8988T (cell line): ENCODE data around the gene PCDHGA1.
A peak's percentile ranks its signal among the peaks of the same experiment; 100 is the strongest.
"Not testable (repeated sequence)": the region's sequence is repeated elsewhere in the genome, so short reads cannot be mapped to it uniquely, and the experiment has no call there.

Experiments used
- DNase-seq: peaks from one replicate; pipeline ENCODE4 v3.0.0; 2011

Gene PCDHGA1

DNA sequence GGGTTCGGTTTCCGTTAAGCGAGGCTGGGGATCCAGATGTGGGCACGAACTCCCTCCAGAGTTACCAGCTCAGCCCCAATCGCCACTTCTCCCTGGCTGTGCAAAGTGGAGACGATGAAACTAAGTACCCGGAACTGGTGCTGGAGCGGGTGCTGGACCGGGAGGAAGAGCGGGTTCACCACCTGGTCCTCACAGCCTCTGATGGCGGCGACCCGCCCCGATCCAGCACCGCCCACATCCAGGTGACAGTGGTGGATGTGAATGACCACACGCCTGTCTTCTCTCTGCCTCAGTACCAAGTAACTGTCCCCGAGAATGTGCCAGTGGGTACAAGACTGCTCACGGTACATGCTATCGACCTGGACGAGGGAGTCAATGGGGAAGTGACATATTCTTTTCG lies 53.0 kb downstream of the PCDHGA1 start:
- DNase-seq, result no peak

DNA sequence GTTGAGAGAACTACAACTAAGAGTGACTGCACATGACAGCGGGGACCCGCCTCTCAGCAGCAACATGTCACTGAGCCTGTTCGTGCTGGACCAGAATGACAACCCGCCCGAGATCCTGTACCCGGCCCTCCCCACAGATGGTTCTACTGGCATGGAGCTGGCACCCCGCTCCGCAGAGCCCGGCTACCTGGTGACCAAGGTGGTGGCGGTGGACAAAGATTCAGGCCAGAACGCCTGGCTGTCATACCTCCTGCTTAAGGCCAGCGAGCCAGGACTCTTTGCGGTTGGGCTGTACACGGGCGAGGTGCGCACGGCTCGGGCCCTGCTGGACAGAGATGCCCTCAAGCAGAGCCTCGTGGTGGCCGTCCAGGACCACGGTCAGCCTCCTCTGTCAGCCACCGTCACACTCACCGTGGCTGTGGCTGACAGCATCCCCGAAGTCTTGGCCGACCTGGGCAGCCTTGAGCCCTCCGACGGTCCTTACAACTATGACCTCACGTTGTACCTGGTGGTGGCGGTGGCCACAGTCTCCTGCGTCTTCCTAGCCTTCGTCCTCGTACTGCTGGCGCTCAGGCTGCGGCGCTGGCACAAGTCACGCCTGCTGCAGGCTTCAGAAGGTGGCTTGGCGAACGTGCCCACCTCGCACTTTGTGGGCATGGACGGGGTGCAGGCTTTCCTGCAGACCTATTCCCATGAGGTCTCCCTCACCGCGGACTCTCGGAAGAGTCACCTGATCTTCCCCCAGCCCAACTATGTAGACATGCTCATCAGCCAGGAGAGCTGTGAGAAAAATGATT lies 54.4 kb downstream of the PCDHGA1 start:
- DNase-seq, result no peak

DNA sequence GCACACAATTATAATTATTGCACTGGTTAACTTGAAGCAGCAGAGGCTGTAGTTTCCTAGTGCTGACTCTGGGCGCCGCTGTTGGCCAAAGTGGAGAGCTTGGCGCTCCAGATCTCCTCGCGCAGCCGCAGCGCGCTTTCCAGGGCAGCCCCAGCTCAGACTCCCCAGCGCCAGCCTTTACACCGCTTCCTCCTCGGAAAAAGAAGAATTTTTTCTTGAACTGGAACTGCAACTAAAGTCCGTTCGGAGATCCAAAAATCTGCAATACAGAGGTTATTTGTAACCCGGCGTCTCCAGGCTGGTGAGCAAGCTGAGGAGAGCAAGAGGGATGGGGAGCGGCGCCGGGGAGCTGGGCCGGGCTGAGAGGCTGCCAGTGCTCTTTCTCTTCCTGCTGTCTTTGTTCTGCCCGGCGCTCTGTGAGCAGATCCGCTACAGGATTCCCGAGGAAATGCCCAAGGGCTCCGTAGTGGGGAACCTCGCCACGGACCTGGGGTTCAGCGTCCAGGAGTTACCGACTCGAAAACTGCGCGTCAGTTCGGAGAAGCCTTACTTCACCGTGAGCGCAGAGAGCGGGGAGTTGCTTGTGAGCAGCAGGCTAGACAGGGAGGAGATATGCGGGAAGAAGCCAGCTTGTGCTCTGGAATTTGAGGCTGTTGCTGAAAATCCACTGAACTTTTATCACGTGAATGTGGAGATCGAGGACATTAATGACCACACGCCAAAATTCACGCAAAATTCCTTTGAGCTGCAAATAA lies 57.4 kb downstream of the PCDHGA1 start, which contains the start of gene PCDHGB4:
Gene PCDHGB4, plus strand, starts transcription at position 142 of the 755 bp plus-strand sequence. Its CDS starts 187 bp downstream, at position 329.
- not testable (repeated sequence) for DNase-seq

DNA sequence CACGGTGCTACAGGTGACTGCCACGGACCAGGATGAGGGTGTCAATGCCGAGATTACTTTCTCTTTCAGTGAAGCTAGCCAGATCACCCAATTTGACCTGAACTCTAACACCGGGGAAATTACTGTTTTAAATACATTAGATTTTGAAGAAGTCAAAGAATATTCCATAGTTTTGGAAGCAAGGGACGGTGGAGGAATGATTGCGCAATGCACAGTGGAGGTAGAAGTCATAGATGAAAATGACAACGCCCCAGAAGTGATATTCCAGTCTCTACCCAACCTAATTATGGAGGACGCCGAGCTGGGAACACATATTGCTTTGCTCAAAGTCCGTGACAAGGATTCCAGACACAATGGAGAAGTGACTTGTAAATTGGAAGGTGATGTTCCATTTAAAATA lies 58.3 kb downstream of the PCDHGA1 start:
- DNase-seq, result no peak

DNA sequence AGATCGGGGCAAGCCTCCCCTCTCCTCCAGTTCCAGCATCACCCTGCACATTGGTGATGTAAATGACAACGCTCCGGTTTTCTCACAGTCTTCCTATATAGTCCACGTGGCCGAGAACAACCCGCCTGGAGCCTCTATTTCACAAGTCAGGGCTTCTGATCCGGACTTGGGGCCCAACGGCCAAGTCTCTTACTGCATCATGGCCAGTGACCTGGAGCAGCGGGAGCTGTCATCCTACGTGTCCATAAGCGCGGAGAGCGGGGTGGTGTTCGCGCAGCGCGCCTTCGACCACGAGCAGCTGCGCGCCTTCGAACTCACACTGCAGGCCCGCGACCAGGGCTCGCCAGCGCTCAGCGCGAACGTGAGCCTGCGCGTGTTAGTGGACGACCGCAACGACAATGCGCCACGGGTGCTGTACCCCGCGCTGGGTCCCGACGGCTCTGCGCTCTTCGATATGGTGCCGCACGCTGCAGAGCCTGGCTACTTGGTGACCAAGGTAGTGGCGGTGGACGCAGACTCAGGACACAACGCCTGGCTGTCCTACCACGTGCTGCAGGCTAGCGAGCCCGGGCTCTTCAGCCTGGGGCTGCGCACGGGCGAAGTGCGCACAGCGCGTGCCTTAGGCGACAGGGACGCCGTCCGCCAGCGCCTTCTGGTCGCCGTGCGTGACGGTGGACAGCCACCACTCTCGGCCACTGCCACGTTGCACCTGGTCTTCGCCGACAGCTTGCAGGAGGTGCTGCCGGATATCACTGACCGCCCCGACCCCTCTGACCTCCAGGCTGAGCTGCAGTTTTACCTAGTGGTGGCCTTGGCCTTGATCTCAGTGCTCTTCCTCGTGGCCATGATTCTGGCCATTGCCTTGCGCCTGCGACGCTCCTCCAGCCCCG lies 59.1 kb downstream of the PCDHGA1 start:
- no peak for DNase-seq

DNA sequence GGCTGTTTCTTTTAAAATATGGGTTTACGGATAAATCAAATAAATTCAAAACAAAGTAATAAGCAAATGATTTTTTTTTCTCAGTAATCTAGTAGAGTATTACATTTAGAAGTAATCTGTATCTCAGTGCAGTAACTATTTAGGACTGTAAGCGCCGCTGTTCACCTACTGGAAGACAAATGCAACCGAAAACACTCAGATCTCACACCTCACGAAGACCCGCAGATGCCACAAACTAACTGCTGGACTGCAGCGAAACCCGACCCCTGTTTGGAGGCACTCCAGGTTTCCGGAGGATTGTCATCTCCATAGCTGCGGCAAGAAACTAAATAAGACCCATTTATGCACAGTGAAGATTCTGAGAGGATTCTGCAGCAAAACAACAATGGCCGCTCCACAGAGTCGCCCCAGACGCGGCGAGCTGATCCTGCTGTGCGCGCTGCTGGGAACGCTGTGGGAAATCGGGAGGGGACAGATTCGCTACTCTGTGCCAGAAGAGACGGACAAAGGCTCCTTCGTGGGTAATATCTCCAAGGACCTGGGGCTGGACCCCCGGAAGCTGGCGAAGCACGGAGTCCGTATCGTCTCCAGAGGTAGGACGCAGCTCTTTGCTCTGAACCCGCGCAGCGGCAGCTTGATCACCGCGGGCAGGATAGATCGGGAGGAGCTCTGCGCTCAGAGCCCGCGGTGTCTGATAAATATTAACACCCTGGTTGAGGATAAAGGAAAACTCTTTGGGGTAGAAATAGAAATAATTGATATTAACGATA lies 62.3 kb downstream of the PCDHGA1 start, which contains the start of gene PCDHGA8:
Gene PCDHGA8, plus strand, starts transcription at position 205 of the 770 bp plus-strand sequence. Its CDS starts 181 bp downstream, at position 386.
- no peak for DNase-seq

DNA sequence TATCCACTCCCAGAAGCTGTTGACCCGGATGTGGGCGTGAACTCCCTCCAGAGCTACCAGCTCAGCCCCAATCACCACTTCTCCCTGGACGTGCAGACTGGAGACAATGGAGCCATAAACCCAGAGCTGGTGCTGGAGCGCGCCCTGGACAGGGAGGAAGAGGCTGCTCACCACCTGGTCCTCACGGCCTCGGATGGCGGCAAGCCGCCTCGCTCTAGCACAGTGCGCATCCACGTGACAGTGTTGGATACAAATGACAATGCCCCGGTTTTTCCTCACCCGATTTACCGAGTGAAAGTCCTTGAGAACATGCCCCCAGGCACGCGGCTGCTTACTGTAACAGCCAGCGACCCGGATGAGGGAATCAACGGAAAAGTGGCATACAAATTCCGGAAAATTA lies 63.0 kb downstream of the PCDHGA1 start:
- DNase-seq, result no peak

DNA sequence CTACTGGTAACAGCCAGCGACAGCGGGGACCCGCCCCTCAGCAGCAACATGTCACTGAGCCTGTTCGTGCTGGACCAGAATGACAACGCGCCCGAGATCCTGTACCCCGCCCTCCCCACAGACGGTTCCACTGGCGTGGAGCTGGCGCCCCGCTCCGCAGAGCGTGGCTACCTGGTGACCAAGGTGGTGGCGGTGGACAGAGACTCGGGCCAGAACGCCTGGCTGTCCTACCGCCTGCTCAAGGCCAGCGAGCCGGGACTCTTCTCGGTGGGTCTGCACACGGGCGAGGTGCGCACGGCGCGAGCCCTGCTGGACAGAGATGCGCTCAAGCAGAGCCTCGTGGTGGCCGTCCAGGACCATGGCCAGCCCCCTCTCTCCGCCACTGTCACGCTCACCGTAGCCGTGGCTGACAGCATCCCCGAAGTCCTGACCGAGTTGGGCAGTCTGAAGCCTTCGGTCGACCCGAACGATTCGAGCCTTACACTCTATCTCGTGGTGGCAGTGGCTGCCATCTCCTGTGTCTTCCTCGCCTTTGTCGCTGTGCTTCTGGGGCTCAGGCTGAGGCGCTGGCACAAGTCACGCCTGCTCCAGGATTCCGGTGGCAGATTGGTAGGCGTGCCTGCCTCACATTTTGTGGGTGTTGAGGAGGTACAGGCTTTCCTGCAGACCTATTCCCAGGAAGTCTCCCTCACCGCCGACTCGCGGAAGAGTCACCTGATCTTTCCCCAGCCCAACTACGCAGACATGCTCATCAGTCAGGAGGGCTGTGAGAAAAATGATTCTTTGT lies 64.3 kb downstream of the PCDHGA1 start:
- not testable (repeated sequence) for DNase-seq

DNA sequence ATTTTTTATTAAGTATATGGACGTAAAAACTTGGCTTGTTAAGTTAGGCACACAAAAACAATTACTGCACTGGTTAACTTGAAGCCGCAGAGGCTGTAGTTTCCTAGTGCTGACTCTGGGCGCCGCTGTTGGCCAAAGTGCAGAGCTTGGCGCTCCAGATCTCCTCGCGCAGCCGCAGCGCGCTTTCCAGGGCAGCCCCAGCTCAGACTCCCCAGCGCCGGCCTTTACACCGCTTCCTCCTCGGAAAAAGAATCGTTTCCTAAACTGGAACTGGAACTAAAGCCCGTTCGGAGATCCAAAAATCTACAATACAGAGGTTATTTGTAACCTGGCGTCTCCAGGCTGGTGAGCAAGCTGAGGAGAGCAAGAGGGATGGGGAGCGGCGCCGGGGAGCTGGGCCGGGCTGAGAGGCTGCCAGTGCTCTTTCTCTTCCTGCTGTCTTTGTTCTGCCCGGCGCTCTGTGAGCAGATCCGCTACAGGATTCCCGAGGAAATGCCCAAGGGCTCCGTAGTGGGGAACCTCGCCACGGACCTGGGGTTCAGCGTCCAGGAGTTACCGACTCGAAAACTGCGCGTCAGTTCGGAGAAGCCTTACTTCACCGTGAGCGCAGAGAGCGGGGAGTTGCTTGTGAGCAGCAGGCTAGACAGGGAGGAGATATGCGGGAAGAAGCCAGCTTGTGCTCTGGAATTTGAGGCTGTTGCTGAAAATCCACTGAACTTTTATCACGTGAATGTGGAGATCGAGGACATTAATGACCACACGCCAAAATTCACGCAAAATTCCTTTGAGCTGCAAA lies 67.6 kb downstream of the PCDHGA1 start, which contains the start of gene PCDHGB5:
Gene PCDHGB5, plus strand, starts transcription at position 192 of the 796 bp plus-strand sequence. Its CDS starts 181 bp downstream, at position 373.
- not testable (repeated sequence) for DNase-seq

DNA sequence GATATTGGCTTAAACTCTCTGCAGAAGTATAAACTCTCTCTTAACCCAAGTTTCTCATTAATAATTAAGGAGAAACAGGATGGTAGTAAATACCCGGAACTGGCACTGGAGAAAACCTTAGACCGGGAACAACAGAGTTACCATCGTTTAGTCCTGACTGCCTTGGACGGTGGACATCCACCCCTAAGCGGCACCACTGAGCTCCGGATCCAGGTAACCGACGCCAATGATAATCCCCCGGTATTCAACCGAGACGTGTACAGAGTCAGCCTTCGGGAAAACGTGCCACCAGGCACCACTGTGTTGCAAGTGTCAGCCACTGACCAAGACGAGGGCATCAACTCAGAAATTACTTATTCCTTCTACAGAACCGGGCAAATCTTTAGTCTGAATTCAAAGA lies 68.3 kb downstream of the PCDHGA1 start:
- no peak for DNase-seq

DNA sequence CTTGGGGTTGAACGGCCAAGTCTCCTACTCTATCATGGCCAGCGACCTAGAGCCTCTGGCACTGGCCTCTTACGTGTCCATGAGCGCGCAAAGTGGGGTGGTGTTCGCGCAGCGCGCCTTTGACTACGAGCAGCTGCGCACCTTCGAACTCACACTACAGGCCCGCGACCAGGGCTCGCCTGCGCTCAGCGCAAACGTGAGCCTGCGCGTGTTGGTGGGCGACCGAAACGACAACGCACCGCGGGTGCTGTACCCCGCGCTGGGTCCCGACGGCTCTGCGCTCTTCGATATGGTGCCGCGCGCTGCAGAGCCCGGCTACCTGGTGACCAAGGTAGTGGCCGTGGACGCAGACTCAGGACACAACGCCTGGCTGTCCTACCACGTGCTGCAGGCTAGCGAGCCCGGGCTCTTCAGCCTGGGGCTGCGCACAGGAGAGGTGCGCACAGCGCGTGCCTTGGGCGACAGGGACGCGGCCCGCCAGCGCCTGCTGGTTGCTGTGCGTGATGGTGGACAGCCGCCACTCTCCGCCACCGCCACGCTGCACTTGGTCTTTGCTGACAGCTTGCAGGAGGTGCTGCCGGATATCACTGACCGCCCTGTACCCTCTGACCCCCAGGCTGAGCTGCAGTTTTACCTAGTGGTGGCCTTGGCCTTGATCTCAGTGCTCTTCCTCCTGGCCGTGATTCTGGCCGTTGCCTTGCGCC lies 69.4 kb downstream of the PCDHGA1 start:
- DNase-seq, result no peak

DNA sequence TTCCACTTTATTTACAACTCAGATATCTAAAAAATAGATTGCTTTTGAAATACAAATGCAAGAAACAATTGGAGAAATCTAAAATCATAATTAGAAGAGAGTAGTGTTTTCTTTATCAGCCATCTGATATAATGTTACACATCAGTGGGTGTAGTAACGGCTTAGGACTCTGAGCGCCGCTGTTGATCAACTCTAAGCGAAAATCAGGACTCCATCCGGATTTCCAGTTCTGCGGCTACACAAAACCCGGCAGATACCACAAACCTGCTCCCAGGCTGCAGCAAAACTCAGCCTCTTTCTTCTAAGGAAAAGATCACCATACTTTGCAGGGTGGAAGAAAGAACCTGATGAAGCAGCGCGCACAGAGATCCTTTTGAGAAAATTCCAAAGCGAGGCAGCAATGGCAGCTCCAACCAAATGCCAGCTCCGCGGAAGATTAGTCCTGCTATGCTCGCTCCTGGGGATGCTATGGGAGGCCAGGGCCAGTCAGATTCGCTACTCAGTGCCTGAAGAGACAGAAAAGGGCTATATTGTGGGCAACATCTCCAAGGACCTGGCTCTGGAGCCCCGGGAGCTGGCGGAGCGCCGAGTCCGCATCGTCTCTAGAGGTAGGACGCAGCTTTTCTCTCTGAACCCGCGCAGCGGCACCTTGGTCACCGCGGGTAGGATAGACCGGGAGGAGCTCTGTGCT lies 72.4 kb downstream of the PCDHGA1 start, which contains the start of gene PCDHGA9:
Gene PCDHGA9, plus strand, starts transcription at position 226 of the 691 bp plus-strand sequence. Its CDS starts 175 bp downstream, at position 401.
- peak; percentile 49 for DNase-seq

DNA sequence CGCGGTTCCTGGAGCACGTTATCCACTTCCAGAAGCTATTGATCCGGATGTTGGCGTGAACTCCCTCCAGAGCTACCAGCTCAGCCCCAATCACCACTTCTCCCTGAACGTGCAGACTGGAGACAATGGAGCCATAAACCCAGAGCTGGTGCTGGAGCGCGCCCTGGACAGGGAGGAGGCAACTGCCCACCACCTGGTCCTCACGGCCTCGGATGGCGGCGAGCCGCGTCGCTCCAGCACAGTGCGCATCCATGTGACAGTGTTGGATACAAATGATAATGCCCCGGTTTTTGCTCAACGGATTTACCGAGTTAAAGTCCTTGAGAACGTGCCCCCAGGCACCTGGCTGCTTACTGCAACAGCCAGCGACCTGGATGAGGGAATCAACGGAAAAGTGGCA lies 73.1 kb downstream of the PCDHGA1 start:
- DNase-seq, result no peak

DNA sequence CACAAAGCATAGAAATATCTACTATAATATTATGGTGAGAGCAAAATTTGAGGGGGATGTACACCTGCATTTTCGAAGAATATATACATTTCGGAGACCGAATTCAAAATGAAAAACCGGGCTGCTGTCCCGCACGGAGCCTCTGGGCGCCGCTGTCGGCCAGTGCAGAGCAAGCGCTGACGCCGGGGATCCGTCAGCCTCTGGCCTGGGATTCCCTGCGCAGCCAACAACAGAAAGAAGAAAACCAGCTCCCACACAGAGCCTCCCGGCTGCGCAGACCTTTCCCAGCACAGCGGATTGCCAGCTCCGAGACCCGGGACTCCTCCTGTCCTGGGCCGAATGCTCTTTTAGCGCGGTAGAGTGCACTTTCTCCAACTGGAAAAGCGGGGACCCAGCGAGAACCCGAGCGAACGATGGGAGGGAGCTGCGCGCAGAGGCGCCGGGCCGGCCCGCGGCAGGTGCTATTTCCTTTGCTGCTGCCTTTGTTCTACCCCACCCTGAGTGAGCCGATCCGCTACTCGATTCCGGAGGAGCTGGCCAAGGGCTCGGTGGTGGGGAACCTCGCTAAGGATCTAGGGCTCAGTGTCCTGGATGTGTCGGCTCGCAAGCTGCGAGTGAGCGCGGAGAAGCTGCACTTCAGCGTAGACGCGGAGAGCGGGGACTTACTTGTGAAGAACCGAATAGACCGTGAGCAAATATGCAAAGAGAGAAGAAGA lies 77.6 kb downstream of the PCDHGA1 start, which contains the start of gene PCDHGB6:
Gene PCDHGB6, plus strand, starts transcription at position 232 of the 716 bp plus-strand sequence. Its CDS starts 182 bp downstream, at position 414.
- not testable (repeated sequence) for DNase-seq

DNA sequence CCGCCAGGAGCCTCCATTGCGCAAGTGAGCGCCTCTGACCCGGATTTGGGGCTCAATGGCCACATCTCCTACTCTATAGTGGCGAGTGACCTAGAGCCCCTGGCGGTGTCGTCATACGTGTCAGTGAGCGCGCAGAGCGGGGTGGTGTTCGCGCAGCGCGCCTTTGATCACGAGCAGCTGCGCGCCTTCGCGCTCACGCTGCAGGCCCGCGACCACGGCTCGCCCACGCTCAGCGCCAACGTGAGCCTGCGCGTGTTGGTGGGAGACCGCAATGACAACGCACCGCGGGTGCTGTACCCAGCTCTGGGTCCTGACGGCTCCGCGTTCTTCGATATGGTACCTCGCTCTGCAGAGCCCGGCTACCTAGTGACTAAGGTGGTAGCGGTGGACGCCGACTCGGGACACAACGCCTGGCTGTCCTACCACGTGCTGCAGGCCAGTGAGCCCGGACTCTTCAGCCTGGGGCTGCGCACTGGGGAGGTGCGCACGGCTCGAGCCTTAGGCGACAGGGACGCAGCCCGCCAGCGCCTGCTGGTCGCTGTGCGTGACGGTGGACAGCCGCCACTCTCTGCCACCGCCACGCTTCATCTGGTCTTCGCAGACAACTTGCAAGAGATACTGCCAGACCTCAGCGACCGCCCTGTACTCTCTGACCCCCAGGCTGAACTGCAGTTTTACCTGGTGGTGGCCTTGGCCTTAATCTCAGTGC lies 79.4 kb downstream of the PCDHGA1 start:
- DNase-seq, result no peak

DNA sequence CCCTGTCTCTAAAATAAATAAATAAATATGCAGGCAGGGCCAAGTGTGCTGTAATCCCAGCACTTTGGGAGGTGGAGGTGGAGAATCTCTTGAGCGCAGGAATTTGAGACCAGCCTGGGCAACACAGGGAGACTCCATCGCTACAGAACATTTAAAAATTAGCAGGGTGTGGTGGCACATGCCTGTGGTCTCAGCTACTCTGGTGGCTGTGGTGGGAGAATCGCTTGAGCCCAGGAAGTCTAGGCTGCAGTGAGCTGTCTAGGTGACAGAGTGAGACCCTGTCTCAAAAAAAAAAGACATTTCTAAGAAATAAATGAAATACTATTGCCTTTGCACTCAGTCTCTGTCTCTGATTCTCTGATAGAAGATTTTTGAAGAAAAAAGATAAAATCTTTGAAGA lies 81.3 kb downstream of the PCDHGA1 start:
- DNase-seq, result no peak

DNA sequence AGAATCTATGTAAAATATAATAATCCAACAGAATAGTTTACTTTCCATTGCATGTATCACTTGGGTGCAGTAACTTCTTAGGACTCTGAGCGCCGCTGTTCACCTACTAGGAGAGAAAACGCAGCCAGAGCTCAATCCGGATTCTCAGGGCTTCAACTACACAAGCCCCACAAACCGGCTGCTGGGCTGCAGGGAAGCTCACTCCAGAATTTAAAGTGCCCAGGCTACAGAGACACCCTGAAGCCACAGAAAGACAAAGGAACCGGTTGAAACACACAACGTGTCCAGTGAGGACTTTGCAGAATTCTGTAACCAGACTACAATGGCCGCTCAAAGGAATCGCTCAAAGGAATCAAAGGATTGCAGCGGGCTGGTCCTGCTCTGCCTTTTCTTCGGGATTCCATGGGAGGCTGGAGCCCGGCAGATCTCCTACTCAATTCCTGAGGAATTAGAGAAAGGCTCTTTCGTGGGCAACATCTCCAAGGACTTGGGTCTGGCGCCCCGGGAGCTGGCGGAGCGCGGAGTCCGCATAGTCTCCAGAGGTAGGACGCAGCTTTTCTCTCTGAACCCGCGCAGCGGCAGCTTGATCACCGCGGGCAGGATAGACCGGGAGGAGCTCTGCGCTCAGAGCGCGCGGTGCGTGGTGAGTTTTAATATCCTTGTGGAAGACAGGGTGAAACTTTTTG lies 82.7 kb downstream of the PCDHGA1 start, which contains the start of gene PCDHGA10:
Gene PCDHGA10, plus strand, starts transcription at position 134 of the 686 bp plus-strand sequence. Its CDS starts 189 bp downstream, at position 323.
- peak; percentile 70 for DNase-seq
